ENCODE results near the gene SNTG2. TPM values are rescaled to one million over a fixed set of nuclear protein-coding genes. Genes with fewer than 3 reads are reported as not detected.

Gene SNTG2
- total RNA-seq, 2 experiments from 2014 or later, result 2.5 to 3.2 TPM

DNA sequence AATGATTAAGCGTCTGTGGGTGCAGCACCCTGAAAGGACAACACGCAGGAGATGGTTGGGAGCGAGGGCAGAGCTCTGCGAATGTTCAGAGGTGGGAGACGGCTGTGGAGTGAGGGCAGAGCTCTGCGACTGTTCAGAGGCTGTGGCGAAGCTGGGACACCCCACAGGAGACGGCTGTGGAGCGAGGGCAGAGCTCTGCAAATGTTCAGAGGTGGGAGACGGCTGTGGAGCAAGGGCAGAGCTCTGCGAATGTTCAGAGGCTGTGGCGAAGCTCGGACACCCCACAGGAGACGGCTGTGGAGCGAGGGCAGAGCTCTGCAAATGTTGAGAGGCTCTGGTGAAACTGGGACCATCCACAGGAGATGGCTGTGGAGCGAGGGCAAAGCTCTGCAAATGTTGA is 40.0 kb upstream of the SNTG2 start:
- intact Hi-C loops (cut with micrococcal nuclease), result no loop called here
- Mint-ChIP-seq H3K27me3 (no peaks in the 10 kb centered on the region), H3K9me3 (no peaks in the 10 kb centered on the region), H3K36me3 (ENCODE audit: low read depth) (no peaks in the 10 kb centered on the region), H3K4me1 (ENCODE audit: low read depth) (peaks cover 2% of the 10 kb centered on the region), H3K27ac (no peak overlapping the region), H3K4me3 (no peak overlapping the region)
- ChIA-PET CTCF (no interaction called here), POLR2A (no interaction called here)
- no peak for ATAC-seq
- no peak for DNase-seq
- TF ChIP-seq, protein P1, sequence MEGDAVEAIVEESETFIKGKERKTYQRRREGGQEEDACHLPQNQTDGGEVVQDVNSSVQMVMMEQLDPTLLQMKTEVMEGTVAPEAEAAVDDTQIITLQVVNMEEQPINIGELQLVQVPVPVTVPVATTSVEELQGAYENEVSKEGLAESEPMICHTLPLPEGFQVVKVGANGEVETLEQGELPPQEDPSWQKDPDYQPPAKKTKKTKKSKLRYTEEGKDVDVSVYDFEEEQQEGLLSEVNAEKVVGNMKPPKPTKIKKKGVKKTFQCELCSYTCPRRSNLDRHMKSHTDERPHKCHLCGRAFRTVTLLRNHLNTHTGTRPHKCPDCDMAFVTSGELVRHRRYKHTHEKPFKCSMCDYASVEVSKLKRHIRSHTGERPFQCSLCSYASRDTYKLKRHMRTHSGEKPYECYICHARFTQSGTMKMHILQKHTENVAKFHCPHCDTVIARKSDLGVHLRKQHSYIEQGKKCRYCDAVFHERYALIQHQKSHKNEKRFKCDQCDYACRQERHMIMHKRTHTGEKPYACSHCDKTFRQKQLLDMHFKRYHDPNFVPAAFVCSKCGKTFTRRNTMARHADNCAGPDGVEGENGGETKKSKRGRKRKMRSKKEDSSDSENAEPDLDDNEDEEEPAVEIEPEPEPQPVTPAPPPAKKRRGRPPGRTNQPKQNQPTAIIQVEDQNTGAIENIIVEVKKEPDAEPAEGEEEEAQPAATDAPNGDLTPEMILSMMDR (IDR thresholded peaks at IDR 0.05), result no peak

DNA sequence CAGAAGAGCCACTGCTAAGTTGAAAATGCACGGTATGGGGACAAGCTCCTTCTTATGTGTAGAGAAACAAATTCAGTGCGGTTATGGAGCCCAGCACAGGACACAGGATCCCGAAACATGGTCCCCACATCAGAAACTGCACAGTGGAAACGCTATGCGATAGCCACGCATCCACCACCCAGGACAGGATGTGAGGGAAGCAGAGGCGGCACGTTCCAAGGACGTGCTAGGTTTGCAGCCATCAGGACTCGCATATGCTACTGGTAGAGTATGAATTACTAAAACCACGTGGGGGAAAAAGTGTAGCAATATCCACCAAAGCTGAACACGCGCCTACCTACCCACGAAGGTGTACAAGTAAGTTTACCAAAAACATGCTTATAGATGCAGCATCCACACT is 34.7 kb upstream of the SNTG2 start:
- ATAC-seq, result no peak
- CTCF ChIA-PET, result no interaction called here

GRCh38 chr2:916935-917334 is 33.7 kb upstream of the SNTG2 start:
- no peak overlapping the region for H3K4me3 Mint-ChIP-seq
- intact Hi-C loops (cut with micrococcal nuclease), result no loop called here
- no peaks in the 10 kb centered on the region for H3K36me3 Mint-ChIP-seq (ENCODE audit: low read depth)
- H3K4me1 Mint-ChIP-seq (ENCODE audit: low read depth), result no peaks in the 10 kb centered on the region
- no peak overlapping the region for H3K27ac Mint-ChIP-seq
- no peaks in the 10 kb centered on the region for H3K9me3 Mint-ChIP-seq
- H3K27me3 Mint-ChIP-seq, result peaks cover 4% of the 10 kb centered on the region
- POLR2A ChIA-PET, result no interaction called here
- TF ChIP-seq, protein P1 (IDR thresholded peaks at IDR 0.05), result no peak
- CTCF ChIA-PET, result no interaction called here
- DNase-seq (no peak), ATAC-seq (no peak)

More for the DNA sequence above, 34.7 kb upstream of the SNTG2 start:
- POLR2A ChIA-PET, result no interaction called here
- intact Hi-C loops (cut with micrococcal nuclease), result no loop called here
- H3K4me1 Mint-ChIP-seq (ENCODE audit: low read depth), result no peaks in the 10 kb centered on the region
- H3K27ac Mint-ChIP-seq, result no peak overlapping the region
- no peak for DNase-seq
- no peaks in the 10 kb centered on the region for H3K9me3 Mint-ChIP-seq
- peaks cover 4% of the 10 kb centered on the region for H3K27me3 Mint-ChIP-seq
- TF ChIP-seq, protein P1 (IDR thresholded peaks at IDR 0.05), result no peak
- H3K36me3 Mint-ChIP-seq (ENCODE audit: low read depth), result no peaks in the 10 kb centered on the region
- H3K4me3 Mint-ChIP-seq, result no peak overlapping the region

DNA sequence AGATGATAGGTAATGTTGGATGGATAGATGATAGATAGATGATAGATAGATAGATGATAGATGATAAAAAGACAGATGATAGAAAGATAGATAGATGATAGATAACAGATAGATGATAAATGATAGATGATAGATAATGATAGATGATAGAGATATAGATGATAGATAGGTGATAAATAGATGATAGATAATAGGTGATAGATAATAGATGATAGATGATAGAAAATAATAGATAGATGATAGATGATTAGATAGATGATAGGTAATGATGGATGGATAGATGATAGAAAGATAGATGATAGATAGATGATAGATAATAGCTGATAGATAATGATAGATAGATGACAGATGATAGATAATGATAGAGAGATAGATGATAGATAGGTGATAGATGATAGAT is 31.0 kb upstream of the SNTG2 start:
- POLR2A ChIA-PET, result no interaction called here
- H3K4me3 Mint-ChIP-seq, result no peak overlapping the region
- H3K27ac Mint-ChIP-seq, result no peak overlapping the region
- no peak for ATAC-seq
- peaks cover 6% of the 10 kb centered on the region for H3K27me3 Mint-ChIP-seq
- CTCF ChIA-PET, result no interaction called here
- no peak for DNase-seq
- H3K36me3 Mint-ChIP-seq (ENCODE audit: low read depth), result no peaks in the 10 kb centered on the region
- TF ChIP-seq, protein P1 (IDR thresholded peaks at IDR 0.05), result no peak
- no peaks in the 10 kb centered on the region for H3K4me1 Mint-ChIP-seq (ENCODE audit: low read depth)
- no peaks in the 10 kb centered on the region for H3K9me3 Mint-ChIP-seq
- intact Hi-C loops (cut with micrococcal nuclease), result no loop called here

GRCh38 chr2:920573-920972 is 30.1 kb upstream of the SNTG2 start:
- no peak overlapping the region for H3K27ac Mint-ChIP-seq
- H3K4me3 Mint-ChIP-seq, result no peak overlapping the region
- peaks cover 12% of the 10 kb centered on the region for H3K27me3 Mint-ChIP-seq
- POLR2A ChIA-PET, result no interaction called here
- no peaks in the 10 kb centered on the region for H3K36me3 Mint-ChIP-seq (ENCODE audit: low read depth)
- no peaks in the 10 kb centered on the region for H3K4me1 Mint-ChIP-seq (ENCODE audit: low read depth)
- DNase-seq (no peak), ATAC-seq (no peak)
- intact Hi-C loops (cut with micrococcal nuclease), result no loop called here
- TF ChIP-seq, protein P1 (IDR thresholded peaks at IDR 0.05), result no peak
- CTCF ChIA-PET, result no interaction called here
- H3K9me3 Mint-ChIP-seq, result no peaks in the 10 kb centered on the region
